Activated CD8-positive, alpha-beta T cell treated with anti-CD3 and anti-CD28 coated beads for 36 hours (primary cell): Measurements from ENCODE around the gene ERC2. TPM values are rescaled to one million over a fixed set of nuclear protein-coding genes. Genes with fewer than 3 reads are reported as not detected.

Experiments used
- ATAC-seq: fragments of 200-7000 bp; cut with Tn5 transposase; one replicate; pipeline ENCODE4 v1.10.0; 2021; ENCODE audit warnings: mild to moderate bottlenecking, moderate library complexity
- CTCF ChIA-PET: fragments of 350-600 bp; sonication (Branson Sonifier 250); formaldehyde crosslinking; loops from one replicate; lab custom pipeline; 2021; ENCODE audit warnings: antibody characterized with exemption; lab: Charles Lee
- POLR2A ChIA-PET: fragments of 350-600 bp; sonication (Branson Sonifier 250); formaldehyde crosslinking; loops from one replicate; lab custom pipeline; 2021; ENCODE audit warnings: antibody characterized with exemption; lab: Charles Lee
- DNase-seq: peaks from one replicate; pipeline ENCODE4 v3.0.0-alpha.2; 2020
- H3K27ac Mint-ChIP-seq: one replicate; pipeline ENCODE4 v1.8.0; 2021; ENCODE audit warnings: mild to moderate bottlenecking, mixed read lengths
- H3K27me3 Mint-ChIP-seq: one replicate; pipeline ENCODE4 v1.8.0; 2021; ENCODE audit warnings: mixed read lengths
- H3K36me3 Mint-ChIP-seq: one replicate; pipeline ENCODE4 v1.8.0; 2021; ENCODE audit warnings: low read depth, mixed read lengths
- H3K4me1 Mint-ChIP-seq: one replicate; pipeline ENCODE4 v1.8.0; 2021; ENCODE audit warnings: low read depth, mixed read lengths
- H3K4me3 Mint-ChIP-seq: one replicate; pipeline ENCODE4 v1.8.0; 2021; ENCODE audit warnings: mild to moderate bottlenecking, moderate library complexity, mixed read lengths
- H3K9me3 Mint-ChIP-seq: one replicate; pipeline ENCODE4 v1.8.0; 2021; ENCODE audit warnings: mixed read lengths
- intact Hi-C: fragments of 100-400 bp; cut with micrococcal nuclease; formaldehyde crosslinking; loops from one replicate; pipeline ENCODE4 v1.10.0; 2022
- total RNA-seq, 2 experiments: library from RNA; stranded (reverse); gene quantifications; one replicate each; pipeline ENCODE4 v1.2.3, GENCODE V29; 2021
- TF ChIP-seq, protein P1 (sequence below): fragments of 200-600 bp; IDR thresholded peaks from one replicate; pipeline ENCODE4 v1.8.0; 2022; ENCODE audit warnings: antibody characterized with exemption, mild to moderate bottlenecking

ERC2 gene
- total RNA-seq, 2 experiments from 2014 or later, result 0.18 to 0.52 TPM

DNA sequence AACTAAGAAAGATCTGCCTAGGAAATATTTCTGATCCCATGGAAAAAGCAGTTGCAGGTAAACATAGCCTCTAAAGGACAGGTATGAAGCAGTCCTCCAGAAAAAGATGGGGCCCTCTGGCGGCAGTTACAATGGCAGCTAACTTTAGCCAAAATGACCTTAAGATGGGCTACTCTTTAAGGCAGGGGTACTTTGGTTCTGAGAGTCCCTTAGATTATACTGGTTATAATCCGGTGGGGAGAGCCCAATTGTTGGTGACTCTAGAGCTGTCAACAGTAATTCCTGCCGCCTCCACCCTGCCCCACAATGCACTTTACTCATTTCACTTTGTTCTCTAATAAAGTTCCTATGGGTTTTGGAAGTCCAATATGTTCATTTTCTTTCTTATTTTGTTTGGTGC lies 568.4 kb downstream of the ERC2 start:
- no peak for DNase-seq
- no peaks in the 10 kb centered on the region for H3K36me3 Mint-ChIP-seq
- no peak overlapping the region for H3K4me3 Mint-ChIP-seq
- ATAC-seq, result no peak
- no peaks in the 10 kb centered on the region for H3K9me3 Mint-ChIP-seq
- no peaks in the 10 kb centered on the region for H3K27me3 Mint-ChIP-seq
- no peak overlapping the region for H3K27ac Mint-ChIP-seq
- intact Hi-C loops, result no loop called here
- ChIA-PET CTCF (no interaction called here), POLR2A (no interaction called here)
- TF ChIP-seq, protein P1, sequence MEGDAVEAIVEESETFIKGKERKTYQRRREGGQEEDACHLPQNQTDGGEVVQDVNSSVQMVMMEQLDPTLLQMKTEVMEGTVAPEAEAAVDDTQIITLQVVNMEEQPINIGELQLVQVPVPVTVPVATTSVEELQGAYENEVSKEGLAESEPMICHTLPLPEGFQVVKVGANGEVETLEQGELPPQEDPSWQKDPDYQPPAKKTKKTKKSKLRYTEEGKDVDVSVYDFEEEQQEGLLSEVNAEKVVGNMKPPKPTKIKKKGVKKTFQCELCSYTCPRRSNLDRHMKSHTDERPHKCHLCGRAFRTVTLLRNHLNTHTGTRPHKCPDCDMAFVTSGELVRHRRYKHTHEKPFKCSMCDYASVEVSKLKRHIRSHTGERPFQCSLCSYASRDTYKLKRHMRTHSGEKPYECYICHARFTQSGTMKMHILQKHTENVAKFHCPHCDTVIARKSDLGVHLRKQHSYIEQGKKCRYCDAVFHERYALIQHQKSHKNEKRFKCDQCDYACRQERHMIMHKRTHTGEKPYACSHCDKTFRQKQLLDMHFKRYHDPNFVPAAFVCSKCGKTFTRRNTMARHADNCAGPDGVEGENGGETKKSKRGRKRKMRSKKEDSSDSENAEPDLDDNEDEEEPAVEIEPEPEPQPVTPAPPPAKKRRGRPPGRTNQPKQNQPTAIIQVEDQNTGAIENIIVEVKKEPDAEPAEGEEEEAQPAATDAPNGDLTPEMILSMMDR, result no peak
- no peaks in the 10 kb centered on the region for H3K4me1 Mint-ChIP-seq

DNA sequence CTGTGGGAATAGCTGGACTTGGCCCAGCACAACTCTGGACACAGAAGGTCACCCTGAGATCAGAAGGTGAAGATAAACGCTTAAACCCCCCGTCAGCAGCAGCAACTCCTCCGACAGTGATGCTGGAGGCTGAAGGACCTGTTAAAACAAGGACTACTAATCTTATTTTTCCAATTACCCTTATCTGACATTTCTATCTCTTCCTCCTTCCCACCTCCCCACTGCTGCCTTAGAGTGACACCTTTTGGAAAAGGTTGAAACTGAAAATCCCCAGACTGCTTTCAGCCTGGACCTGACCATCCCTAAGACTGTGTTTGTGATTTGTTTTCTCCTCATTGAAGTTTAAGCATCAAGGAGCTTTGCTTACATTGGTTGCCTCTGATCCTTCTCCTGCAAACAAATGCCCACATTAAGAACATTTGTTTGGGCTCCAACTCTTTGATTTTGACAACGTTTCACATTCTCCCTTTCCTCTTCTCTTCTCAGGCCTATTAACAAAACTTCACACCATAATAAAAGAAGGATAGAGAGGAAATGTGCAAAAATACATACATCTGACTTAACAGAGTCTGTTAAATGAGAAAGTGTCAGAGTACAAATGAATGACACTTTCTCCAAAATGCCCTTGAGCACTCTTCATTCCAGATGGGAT lies 570.6 kb downstream of the ERC2 start:
- Mint-ChIP-seq H3K4me1 (no peaks in the 10 kb centered on the region), H3K27me3 (no peaks in the 10 kb centered on the region), H3K27ac (no peak overlapping the region), H3K9me3 (no peaks in the 10 kb centered on the region), H3K4me3 (no peak overlapping the region), H3K36me3 (no peaks in the 10 kb centered on the region)
- ChIA-PET POLR2A (interaction anchor here (0.6 kb wide), 1 partner anchor 265 kb away, joined by 3 read pairs; no protein-coding TSS in a partner anchor), CTCF (no interaction called here)
- TF ChIP-seq, protein P1, result no peak
- intact Hi-C loops, result no loop called here
- no peak for DNase-seq
- no peak for ATAC-seq

DNA sequence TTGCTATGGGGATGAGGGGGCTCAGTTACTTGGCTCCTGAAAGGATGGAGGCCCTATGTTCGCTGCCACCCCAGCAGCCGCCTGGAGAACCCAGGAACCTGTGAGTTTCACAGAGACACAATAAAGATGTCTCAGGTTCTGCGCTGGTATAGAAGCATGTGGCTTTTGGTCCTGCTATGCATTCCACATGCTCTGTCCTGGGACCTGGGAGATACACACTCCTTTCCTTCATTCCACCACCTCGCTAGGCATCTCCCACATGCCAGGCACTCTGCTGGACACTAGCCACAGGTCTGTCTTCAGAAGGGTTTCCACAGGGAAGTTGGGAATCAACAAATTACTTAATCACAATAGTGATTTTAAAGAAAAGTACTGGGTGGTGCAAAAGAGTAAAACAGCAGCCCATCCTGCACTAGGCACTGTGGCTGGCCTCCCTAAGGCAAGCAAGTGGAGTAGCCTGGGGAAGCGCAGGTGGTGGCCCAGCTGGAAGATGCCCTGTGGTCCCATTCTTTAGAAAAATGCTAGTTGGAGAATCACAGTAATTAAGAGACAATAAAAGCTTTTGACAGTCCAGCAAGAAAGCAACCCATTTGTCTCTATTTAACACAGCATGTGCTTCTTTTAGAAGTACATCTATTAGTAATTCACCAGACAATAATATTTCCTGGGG lies 572.2 kb downstream of the ERC2 start:
- intact Hi-C loops, result no loop called here
- H3K27me3 Mint-ChIP-seq, result no peaks in the 10 kb centered on the region
- H3K36me3 Mint-ChIP-seq, result no peaks in the 10 kb centered on the region
- no peak overlapping the region for H3K4me3 Mint-ChIP-seq
- ChIA-PET CTCF (interaction anchor here (0.5 kb wide), 1 partner anchor 715 kb away, joined by 3 read pairs; no protein-coding TSS in a partner anchor), POLR2A (no interaction called here)
- no peaks in the 10 kb centered on the region for H3K9me3 Mint-ChIP-seq
- TF ChIP-seq, protein P1, result no peak
- no peak for DNase-seq
- ATAC-seq, result no peak
- no peak overlapping the region for H3K27ac Mint-ChIP-seq
- H3K4me1 Mint-ChIP-seq, result no peaks in the 10 kb centered on the region

DNA sequence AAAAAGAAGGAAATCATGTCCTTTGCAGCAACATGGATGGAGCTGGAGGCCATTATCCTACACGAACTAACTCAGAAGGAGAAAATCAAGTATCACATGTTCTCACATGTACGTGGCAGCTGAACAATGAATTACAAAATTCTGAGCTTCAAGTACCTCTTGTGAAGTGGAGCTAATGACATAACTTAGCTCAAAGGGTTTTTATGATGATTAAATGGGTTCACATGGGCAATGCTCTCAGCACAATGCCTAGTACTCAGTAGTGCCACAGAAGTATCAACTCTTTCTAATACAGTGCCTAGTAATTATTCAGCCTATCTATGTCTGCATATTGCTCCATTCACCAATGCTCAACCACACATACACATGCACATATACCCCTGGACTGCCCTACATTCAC lies 573.7 kb downstream of the ERC2 start:
- TF ChIP-seq, protein P1, result no peak
- Mint-ChIP-seq H3K27ac (no peak overlapping the region), H3K36me3 (no peaks in the 10 kb centered on the region), H3K4me3 (no peak overlapping the region), H3K9me3 (no peaks in the 10 kb centered on the region), H3K27me3 (peaks cover 2% of the 10 kb centered on the region), H3K4me1 (no peaks in the 10 kb centered on the region)
- ChIA-PET POLR2A (no interaction called here), CTCF (interaction anchor here (1.4 kb wide), 1 partner anchor 8 kb away, joined by 3 read pairs; no protein-coding TSS in a partner anchor)
- ATAC-seq (no peak), DNase-seq (no peak)
- intact Hi-C loops, result no loop called here

DNA sequence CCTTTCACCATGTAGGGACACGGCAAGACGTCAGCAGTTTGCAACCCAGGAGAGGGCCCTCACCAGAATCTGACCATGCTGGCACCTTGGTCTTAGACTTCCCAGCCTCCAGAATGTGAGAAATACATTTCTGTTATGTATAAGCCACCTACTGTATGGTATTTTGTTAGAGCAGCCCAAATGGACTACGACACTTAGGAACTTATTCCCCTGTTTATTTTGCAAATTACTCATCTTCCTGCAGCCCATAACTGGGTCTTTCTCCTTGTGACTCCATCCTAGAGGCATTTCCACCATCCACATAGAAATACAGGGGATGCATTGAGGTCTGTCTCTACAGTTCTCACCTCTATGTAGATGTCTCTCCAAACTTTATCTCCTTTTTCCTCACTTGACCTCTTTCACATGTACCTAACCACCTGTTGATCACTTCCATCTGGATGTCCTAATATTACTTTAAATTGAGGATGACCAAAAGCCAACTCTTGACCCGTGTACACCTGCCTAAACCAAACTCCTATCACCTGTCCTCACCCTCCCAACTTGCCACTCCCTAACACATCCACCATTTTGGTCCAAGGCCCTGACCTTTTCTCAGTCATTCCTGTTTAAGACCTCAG lies 575.1 kb downstream of the ERC2 start:
- Mint-ChIP-seq H3K27me3 (peaks cover 2% of the 10 kb centered on the region), H3K4me1 (no peaks in the 10 kb centered on the region), H3K4me3 (no peak overlapping the region), H3K27ac (no peak overlapping the region), H3K9me3 (no peaks in the 10 kb centered on the region), H3K36me3 (no peaks in the 10 kb centered on the region)
- ChIA-PET POLR2A (no interaction called here), CTCF (interaction anchor here (1.4 kb wide), 1 partner anchor 10 kb away, joined by 3 read pairs; no protein-coding TSS in a partner anchor)
- DNase-seq (no peak), ATAC-seq (no peak)
- intact Hi-C loops, result no loop called here
- TF ChIP-seq, protein P1, result no peak
